ENCODE results near the gene MYBPC2. TPM values are rescaled to one million over a fixed set of nuclear protein-coding genes. Genes with fewer than 3 reads are reported as not detected.

Gene MYBPC2
- polyA plus RNA-seq, 1 of the 3 experiments (the other 2 are of a cell fraction), result not detected

DNA sequence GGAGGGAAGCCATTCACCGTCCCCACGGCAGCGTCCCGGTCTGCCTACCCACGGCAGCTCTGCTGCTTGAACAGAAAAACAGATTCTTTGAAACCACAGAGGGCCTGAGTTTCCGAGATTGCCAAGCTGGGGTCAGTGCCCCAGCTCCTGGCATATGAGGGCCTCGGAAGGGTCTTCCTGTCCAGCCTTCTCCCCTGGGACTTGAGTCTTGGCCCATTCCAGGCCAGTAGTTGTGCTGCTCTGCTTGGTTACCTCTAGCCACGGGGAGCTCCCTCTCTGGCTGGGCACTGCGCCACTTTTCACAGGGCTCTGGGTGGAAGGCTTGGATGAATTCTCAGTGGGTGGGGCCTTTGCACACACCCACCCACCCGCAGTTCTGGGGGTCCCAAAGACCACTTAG is 22.6 kb upstream of the MYBPC2 start:
- Histone ChIP-seq H4K20me1 (ENCODE audit: insufficient read depth) (no peaks in the 10 kb centered on the region), H3K36me3 (replicated peaks in 1 of 2; ENCODE audit: control insufficient read depth in 1 of 2, insufficient read depth in 2 of 2, low read length in 1 of 2) (no peaks in the 10 kb centered on the region), H3K27ac (ENCODE audit: low read depth in 2 of 2, low read length in 1 of 2) (no peak overlapping the region), H3K4me3 (ENCODE audit: low read depth in 2 of 2, low read length in 1 of 2) (no peak overlapping the region), H3F3A (replicated peaks; ENCODE audit: insufficient read depth) (no peaks in the 10 kb centered on the region), H3K4me1 (ENCODE audit: control insufficient read depth in 1 of 2, insufficient read depth in 2 of 2, low read depth in 1 of 2, low read length in 1 of 2) (no peaks in the 10 kb centered on the region; a peak in 1 of 4 replicates), H3K9me2 (no peaks in the 10 kb centered on the region), H3K79me2 (ENCODE audit: insufficient read depth) (no peaks in the 10 kb centered on the region), H3K9ac (no peak overlapping the region), H2AFZ (ENCODE audit: low read depth) (no peak overlapping the region), H3K4me2 (no peak overlapping the region), H3K27me3 (ENCODE audit: insufficient read depth) (no peaks in the 10 kb centered on the region), H3K9me3 (no peaks in the 10 kb centered on the region)
- 85% methylated on average over 9 of the region's 10 CpGs for WGBS (ENCODE audit: low lambda C conversion rate)
- TF ChIP-seq FOXM1 (IDR thresholded peaks at IDR 0.05; ENCODE audit: low read depth) (no peak), JUND (IDR thresholded peaks at IDR 0.05) (no peak), EZH2phosphoT487 (IDR thresholded peaks at IDR 0.05; ENCODE audit: borderline replicate concordance, low read depth) (no peak), NFIC (IDR thresholded peaks at IDR 0.05; ENCODE audit: borderline replicate concordance) (no peak), MAX (IDR thresholded peaks at IDR 0.05; ENCODE audit: low read depth) (no peak), NRF1 (IDR thresholded peaks at IDR 0.05; ENCODE audit: low read depth, low read length) (no peak), POLR2AphosphoS5 (IDR thresholded peaks at IDR 0.05; ENCODE audit: low read depth, low read length) (no peak), TAF1 (IDR thresholded peaks at IDR 0.05; ENCODE audit: borderline replicate concordance, low read depth, low read length) (no peak), TEAD4 (IDR thresholded peaks at IDR 0.05; ENCODE audit: borderline replicate concordance, insufficient read depth) (no peak), FOXJ3 (CRISPR knock-in tag; IDR thresholded peaks at IDR 0.05) (no peak), SIN3A (IDR thresholded peaks at IDR 0.05; ENCODE audit: borderline replicate concordance, low read depth, low read length) (no peak), RXRA (IDR thresholded peaks at IDR 0.05; ENCODE audit: borderline replicate concordance, low read depth) (no peak)
- TF ChIP-seq, protein P1, sequence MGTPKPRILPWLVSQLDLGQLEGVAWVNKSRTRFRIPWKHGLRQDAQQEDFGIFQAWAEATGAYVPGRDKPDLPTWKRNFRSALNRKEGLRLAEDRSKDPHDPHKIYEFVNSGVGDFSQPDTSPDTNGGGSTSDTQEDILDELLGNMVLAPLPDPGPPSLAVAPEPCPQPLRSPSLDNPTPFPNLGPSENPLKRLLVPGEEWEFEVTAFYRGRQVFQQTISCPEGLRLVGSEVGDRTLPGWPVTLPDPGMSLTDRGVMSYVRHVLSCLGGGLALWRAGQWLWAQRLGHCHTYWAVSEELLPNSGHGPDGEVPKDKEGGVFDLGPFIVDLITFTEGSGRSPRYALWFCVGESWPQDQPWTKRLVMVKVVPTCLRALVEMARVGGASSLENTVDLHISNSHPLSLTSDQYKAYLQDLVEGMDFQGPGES (IDR thresholded peaks at IDR 0.05; ENCODE audit: low read depth, low read length), result no peak
- TF ChIP-seq, protein P2, sequence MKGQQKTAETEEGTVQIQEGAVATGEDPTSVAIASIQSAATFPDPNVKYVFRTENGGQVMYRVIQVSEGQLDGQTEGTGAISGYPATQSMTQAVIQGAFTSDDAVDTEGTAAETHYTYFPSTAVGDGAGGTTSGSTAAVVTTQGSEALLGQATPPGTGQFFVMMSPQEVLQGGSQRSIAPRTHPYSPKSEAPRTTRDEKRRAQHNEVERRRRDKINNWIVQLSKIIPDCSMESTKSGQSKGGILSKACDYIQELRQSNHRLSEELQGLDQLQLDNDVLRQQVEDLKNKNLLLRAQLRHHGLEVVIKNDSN (IDR thresholded peaks at IDR 0.05; ENCODE audit: borderline replicate concordance, low read depth), result no peak
- TF ChIP-seq, protein P3, sequence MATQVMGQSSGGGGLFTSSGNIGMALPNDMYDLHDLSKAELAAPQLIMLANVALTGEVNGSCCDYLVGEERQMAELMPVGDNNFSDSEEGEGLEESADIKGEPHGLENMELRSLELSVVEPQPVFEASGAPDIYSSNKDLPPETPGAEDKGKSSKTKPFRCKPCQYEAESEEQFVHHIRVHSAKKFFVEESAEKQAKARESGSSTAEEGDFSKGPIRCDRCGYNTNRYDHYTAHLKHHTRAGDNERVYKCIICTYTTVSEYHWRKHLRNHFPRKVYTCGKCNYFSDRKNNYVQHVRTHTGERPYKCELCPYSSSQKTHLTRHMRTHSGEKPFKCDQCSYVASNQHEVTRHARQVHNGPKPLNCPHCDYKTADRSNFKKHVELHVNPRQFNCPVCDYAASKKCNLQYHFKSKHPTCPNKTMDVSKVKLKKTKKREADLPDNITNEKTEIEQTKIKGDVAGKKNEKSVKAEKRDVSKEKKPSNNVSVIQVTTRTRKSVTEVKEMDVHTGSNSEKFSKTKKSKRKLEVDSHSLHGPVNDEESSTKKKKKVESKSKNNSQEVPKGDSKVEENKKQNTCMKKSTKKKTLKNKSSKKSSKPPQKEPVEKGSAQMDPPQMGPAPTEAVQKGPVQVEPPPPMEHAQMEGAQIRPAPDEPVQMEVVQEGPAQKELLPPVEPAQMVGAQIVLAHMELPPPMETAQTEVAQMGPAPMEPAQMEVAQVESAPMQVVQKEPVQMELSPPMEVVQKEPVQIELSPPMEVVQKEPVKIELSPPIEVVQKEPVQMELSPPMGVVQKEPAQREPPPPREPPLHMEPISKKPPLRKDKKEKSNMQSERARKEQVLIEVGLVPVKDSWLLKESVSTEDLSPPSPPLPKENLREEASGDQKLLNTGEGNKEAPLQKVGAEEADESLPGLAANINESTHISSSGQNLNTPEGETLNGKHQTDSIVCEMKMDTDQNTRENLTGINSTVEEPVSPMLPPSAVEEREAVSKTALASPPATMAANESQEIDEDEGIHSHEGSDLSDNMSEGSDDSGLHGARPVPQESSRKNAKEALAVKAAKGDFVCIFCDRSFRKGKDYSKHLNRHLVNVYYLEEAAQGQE (IDR thresholded peaks at IDR 0.05; ENCODE audit: low read depth, low read length), result no peak
- TF ChIP-seq, protein P4, sequence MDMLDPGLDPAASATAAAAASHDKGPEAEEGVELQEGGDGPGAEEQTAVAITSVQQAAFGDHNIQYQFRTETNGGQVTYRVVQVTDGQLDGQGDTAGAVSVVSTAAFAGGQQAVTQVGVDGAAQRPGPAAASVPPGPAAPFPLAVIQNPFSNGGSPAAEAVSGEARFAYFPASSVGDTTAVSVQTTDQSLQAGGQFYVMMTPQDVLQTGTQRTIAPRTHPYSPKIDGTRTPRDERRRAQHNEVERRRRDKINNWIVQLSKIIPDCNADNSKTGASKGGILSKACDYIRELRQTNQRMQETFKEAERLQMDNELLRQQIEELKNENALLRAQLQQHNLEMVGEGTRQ (IDR thresholded peaks at IDR 0.05; ENCODE audit: borderline replicate concordance, low read depth, low read length), result no peak
- DNase-seq, result no peak
- ChIA-PET CTCF (interaction anchor here (0.6 to 2.7 kb wide), 2 partner anchors 41 to 146 kb away, joined by 3 to 9 read pairs; no protein-coding TSS in a partner anchor), POLR2A (no interaction called here)

Data from SK-N-SH (cell line).